Stomach (tissue), 9 donors: ENCODE data around the gene NFKB2. TPM values are rescaled to one million over a fixed set of nuclear protein-coding genes. Genes with fewer than 3 reads are reported as not detected.

Experiments used
- DNase-seq, 2 donors: peaks; one replicate each; pipeline versions ENCODE4 v3.0.0 to v3.0.0-alpha.2; 2013 to 2019
- H3K27ac ChIP-seq, 5 donors: fragments of 200-600 bp in 4 of 5; sonication (generic) in 4 of 5; one replicate each; pipeline ENCODE4 v1.5.1; 2013 to 2019; ENCODE audit warnings: mild to moderate bottlenecking in 1 of 5, moderate library complexity in 1 of 5
- H3K27me3 ChIP-seq, 3 donors: fragments of 200-600 bp; sonication (generic); one replicate each; pipeline ENCODE4 v1.5.1; 2017 to 2019; ENCODE audit warnings: mixed run types in 1 of 3
- H3K36me3 ChIP-seq, 4 donors: fragments of 200-600 bp; sonication (generic); 1 replicate in 3 of 4; 2 replicates in 1 of 4; pipeline ENCODE4 v1.5.1; 2016 to 2019
- H3K4me1 ChIP-seq, 4 donors: fragments of 200-600 bp; sonication (generic); one replicate each; pipeline ENCODE4 v1.5.1; 2016 to 2019
- H3K4me3 ChIP-seq, 4 donors: fragments of 200-600 bp; sonication (generic) in 3 of 4; one replicate each; pipeline ENCODE4 v1.5.1; 2016 to 2019; ENCODE audit warnings: mild to moderate bottlenecking in 1 of 4
- H3K9me3 ChIP-seq, 4 donors: fragments of 200-600 bp; sonication (generic); one replicate each; pipeline ENCODE4 v1.5.1; 2016 to 2019
- CTCF ChIP-seq, 7 experiments: fragments of 450-650 bp in 4 of 7; fragments of 200-600 bp in 3 of 7; sonication (generic) in 3 of 7; IDR thresholded peaks; one replicate each; pipeline ENCODE4 v1.5.1; 2016 to 2019; ENCODE audit warnings: antibody characterized with exemption in 7 of 7, control low read depth in 2 of 7, mild to moderate bottlenecking in 1 of 7
- EP300 ChIP-seq: sonication (generic); formaldehyde crosslinking; IDR thresholded peaks from one replicate; pipeline ENCODE4 v1.6.1; 2017; ENCODE audit warnings: antibody characterized with exemption
- POLR2A ChIP-seq, 4 donors: fragments of 450-650 bp; IDR thresholded peaks; one replicate each; pipeline ENCODE4 v1.6.1; 2016; ENCODE audit warnings: antibody characterized with exemption in 4 of 4, control low read depth in 2 of 4, mild to moderate bottlenecking in 1 of 4, moderate library complexity in 1 of 4
- POLR2AphosphoS5 ChIP-seq, 3 donors: sonication (generic); formaldehyde crosslinking; IDR thresholded peaks; one replicate each; pipeline ENCODE4 v1.6.1; 2016; ENCODE audit warnings: antibody characterized with exemption in 3 of 3
- WGBS, 5 donors: extraction: QIAGEN DNeasy Blood & Tissue Kit in 3 of 5; methylation state at CpG; one replicate each; pipeline versions ENCODE4 v1.1.5 to v1.1.7; 2013 to 2018; 5-methylcytosine and 5-hydroxymethylcytosine counted together
- intact Hi-C: fragments of 100-400 bp; cut with DNase I; formaldehyde crosslinking; loops from one replicate; pipeline ENCODE4 v1.15.1; 2023; ENCODE audit warnings: low total_unique reads
- polyA plus RNA-seq, 3 donors: library from polyadenylated mRNA; stranded (reverse); fragments of 200-250 nt; gene quantifications; one replicate each; pipeline ENCODE4 v1.2.3, GENCODE V29; 2013
- total RNA-seq, 5 donors: library from RNA; depleted of rRNA; stranded (reverse); fragments of >200 nt; gene quantifications; one replicate each; pipeline versions ENCODE4 v1.1.0 to v1.2.3, GENCODE V29; 2014 to 2016
- donor health status: healthy with polysubstance abuse.
- donor health status: Bipolar disorder and iron deficiency.
- donor health status: healthy.

Gene NFKB2
- total and polyA plus RNA-seq, 8 donors, result 9.7 to 84.0 (median 25.1) TPM

- H3K27me3 ChIP-seq, result peaks cover 4 to 51% (median 47%) of the 10 kb centered on the region in 3 donors
- H3K4me1 ChIP-seq, result peaks cover 32 to 52% (median 47%) of the 10 kb centered on the region in 4 donors
- TF ChIP-seq POLR2A (IDR thresholded peaks at IDR 0.05), result no peak
- no peak for TF ChIP-seq POLR2AphosphoS5 (IDR thresholded peaks at IDR 0.05)
- TF ChIP-seq EP300, result no peak
- no peak for TF ChIP-seq CTCF (IDR thresholded peaks at IDR 0.05)
- peaks cover 0 to 16% (median 15%) of the 10 kb centered on the region in 4 donors for H3K36me3 ChIP-seq
- H3K27ac ChIP-seq, result peak overlapping the region; percentile 93 to 98 (median 94)
- H3K4me3 ChIP-seq, result peak overlapping the region; percentile 79 to 96 (median 91)
- intact Hi-C loops, result no loop called here
- 1 to 2% (median 1%) methylated on average over 48 to 54 of the region's 54 CpGs for WGBS, 5 donors
- no peaks in the 10 kb centered on the region for H3K9me3 ChIP-seq
- DNase-seq, result peak; percentile 63 to 85
Observed at GRCh38 chr10:102419269-102420180, 24.0 kb downstream of the NFKB2 start.

- Histone ChIP-seq H3K27ac (peak overlapping the region; percentile 93 to 98 (median 94)), H3K9me3 (no peaks in the 10 kb centered on the region), H3K27me3 (peaks cover 0 to 44% (median 39%) of the 10 kb centered on the region in 3 donors), H3K36me3 (peaks cover 0 to 23% (median 21%) of the 10 kb centered on the region in 4 donors), H3K4me1 (peaks cover 32 to 54% (median 47%) of the 10 kb centered on the region in 4 donors), H3K4me3 (peak overlapping the region; percentile 79 to 96 (median 91))
- WGBS, 5 donors, result 1 to 4% (median 1%) methylated on average over 21 of the region's 21 CpGs
- intact Hi-C loops, result no loop called here
- DNase-seq, result no peak
- TF ChIP-seq POLR2AphosphoS5 (IDR thresholded peaks at IDR 0.05), result no peak
- no peak for TF ChIP-seq POLR2A (IDR thresholded peaks at IDR 0.05)
- TF ChIP-seq EP300, result no peak
- no peak for TF ChIP-seq CTCF (IDR thresholded peaks at IDR 0.05)
Observed at GRCh38 chr10:102420181-102420713, 24.7 kb downstream of the NFKB2 start.

GRCh38 chr10:102420714-102421506, 25.4 kb downstream of the NFKB2 start, which contains the start of gene FBXL15:
TSS of gene FBXL15 (plus strand) at chr10:102420836. CDS start at chr10:102421130, 294 bp downstream.
- no peaks in the 10 kb centered on the region for H3K9me3 ChIP-seq
- peaks cover 32 to 57% (median 47%) of the 10 kb centered on the region in 4 donors for H3K4me1 ChIP-seq
- 0 to 1% (median 0%) methylated on average over 44 to 66 of the region's 66 CpGs for WGBS, 5 donors
- H3K4me3 ChIP-seq, result peak within 1 kb of the TSS; percentile 79 to 96 (median 91)
- peak in 2 of 3 donors; percentile 70 to 77 for TF ChIP-seq POLR2AphosphoS5 (IDR thresholded peaks at IDR 0.05)
- no peak for TF ChIP-seq POLR2A (IDR thresholded peaks at IDR 0.05)
- peak in 1 of 7 experiments; percentile 30 for TF ChIP-seq CTCF (IDR thresholded peaks at IDR 0.05)
- DNase-seq, result peak; percentile 98 to 99
- H3K27me3 ChIP-seq, result peaks cover 0 to 38% (median 33%) of the 10 kb centered on the region in 3 donors
- intact Hi-C loops, result no loop called here
- H3K27ac ChIP-seq, result peak within 1 kb of the TSS; percentile 93 to 98 (median 94)
- peaks cover 0 to 23% (median 21%) of the 10 kb centered on the region in 4 donors for H3K36me3 ChIP-seq

GRCh38 chr10:102421507-102421756, 25.9 kb downstream of the NFKB2 start:
- Histone ChIP-seq H3K9me3 (no peaks in the 10 kb centered on the region), H3K36me3 (peaks cover 0 to 23% (median 21%) of the 10 kb centered on the region in 4 donors), H3K4me1 (peaks cover 32 to 57% (median 47%) of the 10 kb centered on the region in 4 donors), H3K27ac (peak overlapping the region; percentile 93 to 98 (median 94)), H3K4me3 (peak overlapping the region; percentile 79 to 96 (median 91)), H3K27me3 (peaks cover 0 to 32% (median 28%) of the 10 kb centered on the region in 3 donors)
- intact Hi-C loops, result no loop called here
- TF ChIP-seq POLR2A (IDR thresholded peaks at IDR 0.05) (no peak), POLR2AphosphoS5 (IDR thresholded peaks at IDR 0.05) (no peak), EP300 (no peak), CTCF (IDR thresholded peaks at IDR 0.05) (no peak)
- 0 to 1% (median 0%) methylated on average over 7 to 14 of the region's 14 CpGs for WGBS, 5 donors
- DNase-seq, result no peak
